GM19023 (cell line): ENCODE results near the gene CMBL.
"Not testable (repeated sequence)": the region's sequence is repeated elsewhere in the genome, so short reads cannot be mapped to it uniquely, and the experiment has no call there.

Experiments used
- ATAC-seq: cut with Tn5 transposase; IDR thresholded peaks from one replicate; pipeline ENCODE4 v1.9.1; 2021; ENCODE audit warnings: mild to moderate bottlenecking, moderate library complexity; ENCODE audit not compliant: unreplicated experiment

CMBL gene

DNA sequence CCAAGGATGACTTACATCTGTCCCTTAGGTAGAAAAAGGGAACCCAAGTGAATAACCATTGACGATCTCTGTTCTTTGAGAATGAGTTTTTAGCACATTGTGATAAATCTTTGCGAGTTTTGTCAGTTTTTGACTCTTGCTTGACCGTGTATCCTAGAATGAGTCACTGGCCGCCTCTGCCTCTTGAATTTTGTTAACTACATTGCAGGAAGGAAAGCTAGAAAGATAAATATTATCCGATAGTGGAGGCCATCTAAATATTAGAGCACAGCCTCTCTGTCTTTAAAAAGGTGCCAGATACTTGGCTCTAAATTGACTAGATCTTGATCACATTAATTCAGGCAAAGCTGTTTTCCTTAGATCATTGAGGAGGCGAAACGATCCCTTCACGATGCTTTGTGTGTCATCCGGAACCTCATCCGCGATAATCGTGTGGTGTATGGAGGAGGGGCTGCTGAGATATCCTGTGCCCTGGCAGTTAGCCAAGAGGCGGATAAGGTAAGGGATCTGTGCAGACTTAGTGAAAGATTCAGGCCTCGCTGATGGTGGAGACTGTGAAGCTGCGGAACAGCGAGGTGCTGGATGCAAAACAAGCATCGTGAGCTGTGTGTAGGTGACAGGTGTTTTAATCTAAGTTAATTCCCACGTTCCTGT lies 45.5 kb downstream of the CMBL start:
- ATAC-seq: no peak

DNA sequence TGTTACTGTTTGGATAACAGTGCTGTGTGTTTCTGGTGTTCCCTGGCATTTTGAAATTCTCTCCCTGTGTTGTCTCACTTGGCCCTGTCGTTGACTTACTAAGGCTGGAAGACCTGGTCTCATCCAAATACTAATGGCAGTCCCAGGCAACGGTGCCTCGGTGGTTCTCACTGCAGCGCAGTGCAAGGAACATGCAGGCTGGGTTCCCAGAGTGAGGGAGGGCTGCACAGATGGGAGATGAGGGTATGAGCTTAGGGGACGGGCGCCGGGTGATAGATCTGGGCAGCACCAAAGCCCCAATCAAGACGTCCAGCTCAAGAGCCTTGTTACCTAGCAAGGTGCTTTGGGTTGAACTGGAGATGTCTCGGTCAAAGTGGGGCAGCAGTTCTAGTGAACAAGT lies 46.6 kb downstream of the CMBL start:
- no peak for ATAC-seq

DNA sequence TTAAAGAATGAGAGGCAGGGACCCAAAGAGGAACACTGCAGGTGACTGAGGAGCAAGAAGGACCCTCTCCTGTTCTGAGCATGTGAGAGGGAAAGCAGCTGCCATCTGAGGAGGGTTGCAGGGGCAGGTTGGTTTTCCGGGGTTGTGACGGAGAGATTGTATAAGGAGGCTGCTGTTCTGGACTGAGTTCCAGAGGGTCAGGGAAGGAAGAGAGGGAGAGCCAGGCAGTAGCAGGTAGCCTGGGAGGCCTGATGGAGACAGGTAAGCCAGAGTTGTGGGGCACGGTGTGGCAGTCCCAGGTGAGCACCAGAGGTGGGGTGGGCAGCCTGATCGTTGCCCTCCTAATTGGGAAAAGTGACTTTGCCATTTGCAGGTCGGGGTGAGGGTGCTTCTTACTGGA lies 47.8 kb downstream of the CMBL start:
- ATAC-seq: no peak

DNA sequence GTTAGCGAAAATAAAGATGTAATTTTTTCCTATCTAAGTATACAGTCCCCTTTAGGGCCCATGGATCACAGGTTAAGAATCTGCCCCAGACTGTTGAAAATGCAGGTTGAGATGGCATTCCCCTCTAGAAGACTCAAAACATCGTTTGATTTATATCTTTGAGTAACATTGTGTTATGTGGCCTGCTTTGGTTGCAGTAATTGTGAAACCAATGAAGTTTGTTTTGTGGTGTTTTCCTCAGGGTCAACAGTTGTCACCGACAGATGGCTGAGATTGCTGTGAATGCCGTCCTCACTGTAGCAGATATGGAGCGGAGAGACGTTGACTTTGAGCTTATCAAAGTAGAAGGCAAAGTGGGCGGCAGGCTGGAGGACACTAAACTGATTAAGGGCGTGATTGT lies 49.8 kb downstream of the CMBL start:
- ATAC-seq: no peak

DNA sequence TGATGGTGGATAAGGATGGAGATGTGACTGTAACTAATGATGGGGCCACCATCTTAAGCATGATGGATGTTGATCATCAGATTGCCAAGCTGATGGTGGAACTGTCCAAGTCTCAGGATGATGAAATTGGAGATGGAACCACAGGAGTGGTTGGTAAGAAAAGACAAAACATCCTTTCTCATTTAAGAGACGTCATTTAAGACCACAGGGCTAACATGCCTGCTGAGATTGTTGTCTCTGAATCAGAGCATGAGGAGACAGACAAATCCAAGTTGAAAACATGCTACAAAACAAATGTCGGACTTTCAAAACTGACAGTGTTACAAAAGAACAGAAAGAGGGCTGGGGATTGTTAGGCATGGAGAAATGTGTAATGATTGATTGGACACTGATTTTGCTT lies 53.0 kb downstream of the CMBL start:
- ATAC-seq: no peak

DNA sequence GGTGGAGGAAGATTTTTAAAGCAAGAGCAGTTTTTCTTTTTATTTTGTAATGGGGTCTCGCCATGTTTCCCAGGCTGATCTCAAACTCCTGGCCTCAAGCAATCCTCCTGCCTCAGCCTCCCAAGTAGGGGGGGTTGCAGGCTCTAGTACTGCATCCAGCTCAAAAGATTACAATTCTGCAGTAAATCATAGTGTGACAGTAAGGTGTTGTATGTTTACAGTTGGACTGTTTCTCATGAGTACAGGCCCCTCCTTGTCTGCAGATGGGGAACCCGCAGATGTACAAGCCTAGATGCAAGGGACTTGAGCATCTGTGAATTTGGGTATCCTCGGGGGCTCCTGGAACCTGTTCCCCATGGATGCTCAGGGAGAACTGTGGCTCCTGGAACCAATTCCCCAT lies 54.3 kb downstream of the CMBL start:
- no peak for ATAC-seq

DNA sequence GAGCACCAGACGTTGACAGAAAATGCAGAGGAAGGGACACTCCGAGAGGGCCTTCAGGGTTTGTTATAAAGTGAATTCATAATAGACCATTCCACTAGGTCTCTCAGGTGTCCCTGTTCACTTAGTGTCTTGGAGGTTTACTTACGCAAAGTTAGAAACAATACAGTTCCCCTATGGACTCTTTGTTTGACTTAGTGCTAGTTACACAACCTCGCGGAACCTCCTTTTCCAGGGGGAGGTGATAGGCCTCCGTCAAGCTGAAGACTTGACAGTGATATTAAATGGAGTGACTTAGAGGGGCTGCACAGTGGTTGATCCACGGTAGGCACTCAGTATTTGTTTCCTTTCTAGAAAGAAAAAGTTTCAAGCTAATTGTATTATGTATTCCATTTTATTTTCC lies 56.3 kb downstream of the CMBL start:
- ATAC-seq: no peak

DNA sequence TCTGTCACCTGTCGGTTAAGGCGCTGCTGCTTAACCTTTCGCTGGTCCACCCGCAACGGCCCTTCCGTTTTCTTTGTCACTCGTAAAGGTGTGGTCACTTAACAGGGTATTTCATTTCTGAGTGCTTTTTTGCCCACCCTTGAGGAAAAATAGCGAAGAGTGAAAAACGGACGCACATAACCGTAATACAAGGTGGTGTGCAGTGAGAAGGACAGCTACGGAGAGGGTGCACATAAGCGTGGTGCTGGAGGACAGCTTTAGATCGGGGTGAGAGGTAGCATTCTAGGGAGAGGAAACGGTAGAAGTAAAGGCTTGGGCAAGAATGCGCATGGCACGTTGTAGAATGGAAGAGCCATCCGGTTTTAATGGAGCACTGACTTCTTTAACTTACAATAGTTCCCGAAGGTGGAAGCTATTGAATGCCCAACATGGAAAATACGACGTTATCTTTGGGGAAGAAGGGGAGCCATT lies 56.9 kb downstream of the CMBL start:
- peak; percentile 10 for ATAC-seq

DNA sequence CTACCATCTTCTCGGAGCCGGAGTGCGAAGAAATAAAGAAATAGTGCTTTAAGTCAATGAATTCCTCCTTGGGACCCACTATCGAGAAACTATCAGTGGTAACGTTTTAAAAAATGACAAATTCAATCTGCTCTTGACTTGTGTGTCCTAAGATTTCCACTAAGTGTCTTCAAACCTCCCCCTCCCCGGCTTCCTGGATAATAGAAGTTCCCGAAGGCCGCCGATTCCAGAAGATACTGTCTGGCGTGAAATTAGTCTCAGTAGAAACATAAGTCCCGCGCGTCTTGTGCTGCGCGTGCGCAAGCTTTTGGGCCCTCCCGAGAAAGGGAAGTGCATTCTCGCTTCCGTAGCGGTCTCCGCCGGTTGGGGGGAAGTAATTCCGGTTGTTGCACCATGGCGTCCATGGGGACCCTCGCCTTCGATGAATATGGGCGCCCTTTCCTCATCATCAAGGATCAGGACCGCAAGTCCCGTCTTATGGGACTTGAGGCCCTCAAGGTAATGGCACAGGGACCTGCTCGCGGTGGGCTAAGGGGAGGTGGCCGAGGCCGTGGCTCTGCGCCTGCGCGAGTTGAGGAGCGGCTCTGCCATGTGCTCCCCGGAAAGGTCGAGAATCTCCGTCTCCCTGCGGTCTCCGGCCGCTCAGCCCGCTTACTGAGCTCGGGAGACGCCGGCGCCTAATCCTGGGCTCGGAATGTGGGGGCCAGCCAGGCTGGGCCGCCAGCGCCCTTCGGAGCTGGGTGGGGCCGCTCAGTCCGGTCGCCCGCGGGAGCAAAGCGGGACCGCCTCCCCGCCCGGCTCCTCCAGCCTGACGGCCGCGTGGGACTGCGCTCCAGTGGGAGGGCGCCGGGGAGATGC lies 57.5 kb downstream of the CMBL start, which contains the start of gene CCT5:
CCT5 (plus strand) TSS at position 333 of the 858 bp plus-strand sequence; CDS start at position 394, 61 bp downstream.
- ATAC-seq: peak; percentile 82

DNA sequence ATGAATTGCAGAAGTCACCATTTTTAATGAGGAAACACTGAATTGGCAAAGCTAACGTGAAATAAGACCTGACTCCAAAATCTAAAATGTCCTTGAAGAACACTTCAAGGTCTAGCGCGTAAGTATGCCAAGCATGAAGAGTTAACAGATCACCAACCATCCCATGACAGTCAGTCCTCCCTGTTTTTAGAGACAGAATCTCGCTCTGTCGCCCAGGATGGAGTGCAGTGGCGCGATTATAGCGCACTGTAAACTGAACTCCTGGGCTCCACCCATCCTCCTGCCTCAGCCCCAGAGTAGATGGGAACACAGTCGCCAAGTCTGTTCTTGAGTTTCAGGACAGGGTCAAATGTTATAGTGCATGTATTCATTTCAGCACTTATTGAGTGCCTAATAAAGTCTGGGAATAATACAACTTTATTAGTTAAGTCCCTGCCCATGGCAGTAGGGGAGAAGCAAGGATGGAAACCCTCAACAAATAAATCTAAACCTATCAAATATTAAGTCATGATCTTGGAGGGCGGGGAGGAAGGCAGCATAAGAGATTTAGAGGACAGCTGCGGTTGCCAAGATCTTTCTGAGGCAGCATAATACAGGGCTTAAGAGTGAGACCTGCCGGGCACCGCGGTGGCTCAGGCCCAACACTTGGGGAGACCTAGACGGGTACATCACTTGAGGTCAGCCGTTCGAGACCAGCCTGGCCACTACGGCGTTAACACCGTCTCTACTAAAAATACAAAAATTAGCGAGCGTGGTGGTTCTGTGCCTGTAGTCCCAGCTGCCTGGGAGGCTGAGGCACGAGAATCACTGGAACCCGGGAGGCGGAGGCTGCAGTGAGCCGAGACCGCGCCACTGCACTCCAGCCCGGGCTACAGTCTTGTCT lies 59.1 kb downstream of the CMBL start:
- no peak for ATAC-seq

DNA sequence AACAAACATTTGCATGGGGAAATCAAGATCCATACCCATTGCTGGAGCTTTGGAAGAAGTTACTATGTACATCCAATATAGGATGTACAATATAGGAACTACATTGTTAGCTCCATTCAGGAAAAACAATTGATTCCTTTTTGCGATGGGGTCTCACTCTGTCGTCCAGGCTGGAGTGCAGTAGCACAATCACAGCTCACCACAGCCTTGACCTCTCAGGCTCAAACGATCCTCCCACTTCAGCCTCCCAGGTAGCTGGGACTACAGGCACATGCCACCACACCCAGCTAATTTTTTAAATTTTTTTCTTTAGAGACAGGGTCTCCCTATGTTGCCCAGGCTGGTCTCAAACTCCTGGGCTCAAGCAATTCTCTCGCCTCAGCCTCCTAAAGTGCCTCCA lies 60.5 kb downstream of the CMBL start:
- ATAC-seq: not testable (repeated sequence)

DNA sequence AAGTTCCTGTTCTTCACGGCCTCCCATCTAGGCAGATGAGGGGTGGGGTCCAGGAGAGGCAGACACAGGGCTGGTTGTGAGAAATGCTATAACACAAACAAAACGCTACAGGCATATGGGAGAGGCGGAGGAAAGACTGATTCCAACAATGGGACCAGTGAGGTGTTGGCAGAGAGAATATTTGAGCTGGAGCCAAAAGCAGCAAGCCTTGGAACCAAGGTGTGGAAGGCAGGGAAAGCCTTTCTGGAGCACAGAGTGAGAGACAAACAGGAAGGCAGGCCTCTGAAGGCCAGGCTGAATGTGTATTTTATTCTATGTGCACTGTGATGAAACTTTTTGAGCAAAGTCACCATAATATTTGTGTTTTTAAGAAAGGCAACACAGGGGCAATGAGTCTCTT lies 60.9 kb downstream of the CMBL start:
- no peak for ATAC-seq

DNA sequence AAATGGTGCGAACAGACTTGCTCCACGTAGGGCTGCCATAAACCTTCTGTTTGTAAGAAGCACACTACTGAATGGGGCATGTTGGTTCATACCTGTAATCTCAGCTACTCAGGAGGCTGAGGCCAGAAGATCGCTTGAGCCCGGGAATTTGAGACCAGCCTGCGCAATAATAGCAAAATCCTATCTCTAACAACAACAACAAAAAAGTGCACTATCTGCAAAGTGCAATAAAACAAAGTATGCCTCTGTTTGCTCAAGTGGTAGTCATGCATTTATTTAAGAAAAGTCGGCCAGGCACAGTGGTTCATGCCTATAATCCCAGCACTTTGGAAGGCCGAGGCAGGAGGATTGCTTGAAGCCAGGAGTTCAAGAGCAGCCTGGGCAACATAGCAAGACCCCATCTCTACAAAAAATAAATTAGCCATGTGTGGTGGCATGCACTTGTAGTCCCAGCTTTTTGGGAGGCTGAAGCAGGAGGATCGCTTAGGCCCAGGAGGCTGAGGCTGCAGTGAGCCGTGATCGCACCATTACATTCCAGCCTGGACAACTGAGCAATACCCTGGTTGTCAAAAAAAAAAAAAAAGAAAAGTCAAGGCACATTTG lies 63.3 kb downstream of the CMBL start:
- ATAC-seq: no peak

DNA sequence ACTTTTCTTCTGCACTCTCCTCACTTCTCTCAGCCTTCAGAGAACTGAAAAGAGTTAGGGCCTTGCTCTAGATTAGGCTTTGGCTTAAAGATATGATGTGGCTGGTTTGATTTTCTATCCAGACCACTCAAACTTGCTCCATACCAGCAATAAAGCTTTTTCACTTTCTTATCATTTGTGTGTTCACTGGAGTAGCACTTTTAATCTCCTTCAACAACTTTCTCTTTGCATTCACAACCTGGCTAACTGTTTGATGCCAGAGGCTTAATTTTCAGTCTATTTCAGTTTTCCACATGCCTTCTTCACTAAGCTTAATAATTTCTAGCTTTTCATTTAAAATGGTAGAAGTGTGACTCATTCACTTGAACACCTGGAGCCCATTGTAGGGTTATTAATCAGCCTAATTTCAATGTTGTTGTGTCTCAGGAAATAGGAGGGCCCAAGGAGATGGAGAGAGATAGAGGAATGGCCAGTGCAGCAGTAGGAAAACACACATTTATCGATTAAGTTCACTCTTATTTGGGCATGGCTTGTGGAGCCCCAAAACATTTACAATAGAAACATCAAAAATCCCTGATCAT lies 64.0 kb downstream of the CMBL start:
- ATAC-seq: no peak

DNA sequence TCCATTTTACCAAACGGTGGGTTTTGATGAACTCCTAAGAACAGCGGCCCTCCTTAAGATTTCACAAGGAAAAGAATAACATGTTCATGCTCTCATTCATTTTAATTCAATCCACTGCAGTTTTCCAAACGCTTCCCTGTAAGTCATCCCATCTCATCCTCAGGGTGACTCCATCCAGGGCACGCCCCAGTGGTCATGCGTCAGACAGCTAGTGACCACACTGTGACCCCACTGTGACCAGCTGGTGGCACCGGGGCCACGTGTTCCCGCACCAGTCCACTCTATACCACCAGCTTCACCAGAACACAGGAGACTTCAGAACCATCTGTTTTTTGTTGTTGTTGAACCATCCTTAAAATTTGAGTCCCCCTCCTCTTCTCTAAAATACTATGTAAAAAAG lies 72.4 kb downstream of the CMBL start:
- ATAC-seq: no peak

DNA sequence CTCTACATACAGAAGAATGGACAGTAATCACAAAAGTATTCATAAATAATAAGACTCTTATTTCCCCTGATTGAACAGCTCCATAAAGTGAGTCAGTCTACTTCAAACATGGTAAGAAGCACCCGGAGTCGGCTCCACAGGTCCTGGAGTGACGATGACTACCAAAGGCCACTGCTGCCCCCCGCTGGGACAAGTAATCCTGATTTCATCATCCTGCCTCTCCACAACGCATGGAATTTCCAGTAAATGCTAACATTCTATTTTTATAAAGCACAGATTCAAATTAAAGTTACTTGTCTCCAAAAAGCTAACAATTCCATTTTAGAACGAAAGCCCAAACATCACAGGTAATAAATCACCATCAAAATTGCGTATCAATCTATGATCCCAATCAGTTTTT lies 74.2 kb downstream of the CMBL start:
- ATAC-seq: no peak

DNA sequence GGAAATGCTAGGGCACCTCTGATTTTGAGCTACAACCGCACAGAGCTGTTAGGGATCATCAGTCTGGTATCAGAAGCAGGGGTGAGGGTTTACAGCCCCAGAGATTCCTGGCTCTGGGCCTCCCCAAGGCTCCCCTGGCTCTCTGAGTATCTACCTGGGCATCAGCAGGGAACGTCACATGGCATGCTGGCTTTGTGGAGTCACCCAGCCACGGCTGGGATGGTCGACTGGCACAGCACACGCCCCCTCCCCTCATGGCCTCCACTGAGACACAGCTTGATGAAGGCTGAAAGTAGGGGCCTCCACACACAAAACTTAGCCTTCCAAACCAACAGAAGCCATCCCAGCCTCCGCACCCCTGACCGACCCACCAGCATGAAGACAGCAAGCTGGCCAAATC lies 74.7 kb downstream of the CMBL start:
- ATAC-seq: no peak

DNA sequence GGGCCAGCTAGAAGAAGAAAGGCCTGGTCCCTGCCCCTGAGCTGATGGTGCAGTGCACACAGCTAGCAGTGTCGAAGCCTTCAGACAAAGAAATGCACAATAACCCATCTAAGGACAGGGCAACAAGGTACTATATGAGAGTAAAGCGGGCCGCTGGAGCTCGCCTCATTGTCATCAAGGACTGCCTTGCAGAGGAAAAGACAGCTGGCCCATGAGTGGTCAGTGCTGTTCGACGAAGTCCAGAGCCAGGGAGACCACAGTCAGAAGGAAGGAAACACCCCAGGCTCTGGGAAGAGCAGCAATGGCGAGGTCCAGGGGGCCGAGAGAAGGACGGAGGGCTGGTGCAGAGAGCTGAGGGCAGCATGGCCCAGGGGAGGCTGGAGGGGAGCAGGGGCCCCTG lies 75.3 kb downstream of the CMBL start:
- no peak for ATAC-seq

DNA sequence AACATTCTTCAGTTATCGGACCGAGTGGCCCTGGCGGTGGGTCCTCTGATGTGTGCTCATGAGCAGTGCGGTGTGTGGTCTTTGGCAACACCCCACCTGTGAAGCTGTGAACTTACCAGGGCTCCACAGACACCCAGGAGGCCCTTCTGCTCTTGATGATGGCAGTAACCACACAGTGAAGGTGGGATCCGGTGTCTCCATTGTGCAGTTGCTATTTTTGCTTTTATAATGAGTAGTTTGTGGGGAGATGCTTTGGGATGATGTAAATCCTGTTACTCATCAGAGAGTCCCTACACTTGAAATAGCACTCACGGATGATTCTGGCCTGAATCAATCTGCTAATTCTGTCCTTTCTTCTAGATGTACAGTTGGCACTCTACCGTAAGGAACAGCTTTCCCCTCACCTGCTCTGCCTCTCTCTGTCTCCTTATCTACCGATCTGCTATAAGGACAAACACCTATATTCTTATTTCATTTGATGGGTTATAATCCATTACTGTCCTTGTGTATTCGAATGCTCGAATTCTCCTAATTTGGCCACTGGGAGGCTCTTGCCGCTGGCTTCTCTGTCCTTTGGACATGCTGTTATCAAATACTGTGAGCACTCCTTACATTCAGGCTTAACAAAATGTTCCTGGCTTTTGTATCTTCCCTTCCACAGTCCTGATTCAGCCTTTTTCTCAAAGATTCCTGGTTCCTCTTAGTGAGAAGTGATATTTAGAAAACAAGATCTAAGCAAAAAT lies 78.2 kb downstream of the CMBL start:
- no peak for ATAC-seq

DNA sequence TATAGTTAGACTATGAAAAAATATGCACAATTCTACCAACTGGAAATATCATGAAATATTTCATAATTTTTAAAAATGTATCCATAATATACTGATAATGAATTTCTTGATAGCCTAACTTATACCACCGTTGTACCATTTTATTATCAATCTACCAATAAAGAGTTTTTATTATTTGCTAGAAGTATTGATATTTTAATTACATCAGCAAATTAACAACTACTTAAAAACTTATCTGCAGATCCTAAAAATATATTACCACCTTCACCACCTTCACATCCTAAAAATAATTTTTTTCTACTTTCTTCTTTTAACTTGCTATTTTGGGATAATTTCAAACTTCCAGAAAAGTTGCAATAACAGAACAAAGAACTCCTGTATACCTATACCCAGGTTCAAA lies 79.4 kb downstream of the CMBL start:
- ATAC-seq: no peak
